ENCODE data around the gene XPO4.

- TF ChIP-seq CTCF (IDR thresholded peaks at IDR 0.05) (no peak), POLR2A (IDR thresholded peaks at IDR 0.05) (no peak)
Measured at GRCh38 chr13:20778311-20778710, 124.2 kb downstream of the XPO4 start.

Data from heart left ventricle (tissue), 13 donors.